Peyer's patch (tissue), 4 donors: ENCODE measurements around the gene SNTG2.

Experiments used
- CTCF ChIP-seq, 6 experiments: fragments of 450-650 bp in 4 of 6; fragments of 200-600 bp in 2 of 6; sonication (generic) in 1 of 6; IDR thresholded peaks; one replicate each; pipeline ENCODE4 v1.5.1; 2017 to 2019; ENCODE audit warnings: antibody characterized with exemption in 6 of 6, mild to moderate bottlenecking in 3 of 6, moderate library complexity in 1 of 6
- POLR2A ChIP-seq, 2 donors: fragments of 450-650 bp; IDR thresholded peaks; one replicate each; pipeline ENCODE4 v1.5.1; 2017; ENCODE audit warnings: antibody characterized with exemption in 2 of 2, mild to moderate bottlenecking in 2 of 2, moderate library complexity in 2 of 2

DNA sequence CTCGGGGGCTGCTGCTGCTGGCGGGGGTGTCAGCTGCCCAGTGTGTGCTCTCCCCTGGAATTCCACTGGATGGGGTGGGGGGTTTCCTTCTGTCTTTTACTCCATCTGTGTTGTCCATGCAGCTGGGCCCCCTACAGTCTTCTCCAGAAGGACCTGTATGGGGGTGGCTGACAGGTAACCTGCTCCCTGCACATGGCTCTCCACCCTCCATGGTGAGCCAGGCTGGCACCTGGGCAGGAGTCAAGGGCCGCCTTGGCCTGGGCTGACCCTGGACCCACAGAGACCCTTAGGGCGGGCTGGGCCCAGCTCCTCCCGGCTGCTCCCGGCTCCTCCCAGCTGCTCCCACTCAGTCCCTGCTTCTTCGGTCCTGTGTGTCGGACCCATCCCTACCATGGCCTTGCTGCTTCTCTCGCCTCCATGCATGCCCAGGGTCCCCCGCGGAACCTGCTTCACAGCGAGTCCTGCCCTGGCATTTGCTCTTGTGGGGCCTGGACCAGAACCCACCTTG, 15.0 kb downstream of the SNTG2 start:
- no peak for TF ChIP-seq CTCF (IDR thresholded peaks at IDR 0.05)
- no peak for TF ChIP-seq POLR2A (IDR thresholded peaks at IDR 0.05)
